Measurements from ENCODE around the gene USP54.

The USP54 gene

GRCh38 chr10:73465978-73466726 is 125.0 kb downstream of the USP54 start:
- no peak for DNase-seq

GRCh38 chr10:73460897-73461296 is 130.2 kb downstream of the USP54 start:
- no peak for DNase-seq

- no peak for DNase-seq
Measured at GRCh38 chr10:73459683-73460314, 131.3 kb downstream of the USP54 start.

GRCh38 chr10:73456187-73456890 is 134.8 kb downstream of the USP54 start:
- no peak for DNase-seq

GRCh38 chr10:73449113-73449512 is 142.0 kb downstream of the USP54 start:
- DNase-seq = no peak

- DNase-seq = no peak
Measured at GRCh38 chr10:73448384-73448783, 142.8 kb downstream of the USP54 start.
